Measurements from ENCODE around the gene PTBP2. TPM values are rescaled to one million over a fixed set of nuclear protein-coding genes. Genes with fewer than 3 reads are reported as not detected.

Gene PTBP2
- total RNA-seq, 1 donor from 2014 or later: 18.6 TPM

- CTCF ChIA-PET: no interaction called here
- Mint-ChIP-seq H3K9me3 (no peaks in the 10 kb centered on the region), H3K4me3 (peak overlapping the region; percentile 94), H3K27me3 (no peaks in the 10 kb centered on the region), H3K36me3 (ENCODE audit: low read depth) (peaks cover 11% of the 10 kb centered on the region), H3K4me1 (peaks cover 26% of the 10 kb centered on the region), H3K27ac (peak overlapping the region; percentile 93)
- DNase-seq: no peak
- ATAC-seq (ENCODE audit: low read depth): peak; percentile 0
- intact Hi-C loops (cut with micrococcal nuclease): loop anchor here (2.0 to 5.0 kb wide), 2 partner anchors 1200 to 1489 kb away; partner anchors contain the start of genes DPYD and RWDD3
- TF ChIP-seq CTCF (IDR thresholded peaks at IDR 0.05): no peak
- POLR2A ChIA-PET: interaction anchor here (0.9 kb wide), 1 partner anchor 16 kb away, joined by 3 read pairs; no protein-coding TSS in a partner anchor
Measured at GRCh38 chr1:96721053-96721415, 550 bp upstream of the PTBP2 start.

GRCh38 chr1:96722161-96722922, 758 bp downstream of the PTBP2 start:
- POLR2A ChIA-PET: interaction anchor here (0.7 to 1.3 kb wide), 2 partner anchors 12 to 15 kb away, joined by 5 to 12 read pairs; no protein-coding TSS in a partner anchor
- no peaks in the 10 kb centered on the region for H3K9me3 Mint-ChIP-seq
- peaks cover 19% of the 10 kb centered on the region for H3K36me3 Mint-ChIP-seq (ENCODE audit: low read depth)
- TF ChIP-seq CTCF (IDR thresholded peaks at IDR 0.05): no peak
- peak overlapping the region; percentile 94 for H3K4me3 Mint-ChIP-seq
- intact Hi-C loops (cut with micrococcal nuclease): loop anchor here (2.0 to 5.0 kb wide), 3 partner anchors 18 to 1650 kb away; partner anchors contain the start of genes ALG14 and RWDD3
- H3K4me1 Mint-ChIP-seq: peaks cover 32% of the 10 kb centered on the region
- H3K27ac Mint-ChIP-seq: peak overlapping the region; percentile 93
- CTCF ChIA-PET: no interaction called here
- ATAC-seq (ENCODE audit: low read depth): no peak
- H3K27me3 Mint-ChIP-seq: no peaks in the 10 kb centered on the region
- DNase-seq: no peak

GRCh38 chr1:96722958-96723357, 1.4 kb downstream of the PTBP2 start:
- no peaks in the 10 kb centered on the region for H3K27me3 Mint-ChIP-seq
- H3K9me3 Mint-ChIP-seq: no peaks in the 10 kb centered on the region
- H3K36me3 Mint-ChIP-seq (ENCODE audit: low read depth): peaks cover 23% of the 10 kb centered on the region
- peak overlapping the region; percentile 94 for H3K4me3 Mint-ChIP-seq
- CTCF ChIA-PET: no interaction called here
- no peak for TF ChIP-seq CTCF (IDR thresholded peaks at IDR 0.05)
- H3K27ac Mint-ChIP-seq: peak overlapping the region; percentile 93
- H3K4me1 Mint-ChIP-seq: peaks cover 36% of the 10 kb centered on the region
- POLR2A ChIA-PET: interaction anchor here (1.3 kb wide), 1 partner anchor 12 kb away, joined by 5 read pairs; no protein-coding TSS in a partner anchor
- no peak for ATAC-seq (ENCODE audit: low read depth)
- DNase-seq: no peak
- intact Hi-C loops (cut with micrococcal nuclease): loop anchor here (2.0 to 5.0 kb wide), 3 partner anchors 18 to 1650 kb away; partner anchors contain the start of genes ALG14 and RWDD3

DNA sequence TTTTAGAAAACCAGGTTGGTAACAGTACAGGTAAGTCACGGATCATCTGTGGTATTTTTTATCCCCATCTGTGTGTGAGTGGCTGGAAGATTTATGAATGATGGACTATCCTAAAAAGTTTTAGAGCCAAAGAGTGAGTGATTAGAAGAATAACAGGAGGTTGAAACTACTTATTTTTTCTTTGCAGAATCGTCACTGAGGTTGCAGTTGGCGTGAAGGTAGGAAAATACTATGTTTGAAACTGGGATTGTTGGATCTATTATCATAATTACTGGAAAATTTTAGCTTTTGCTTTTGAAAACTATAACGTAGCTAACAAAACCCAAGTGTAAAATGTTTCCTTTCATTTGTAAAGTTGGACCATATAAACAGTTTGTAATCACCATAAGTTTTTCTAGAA, 1.8 kb downstream of the PTBP2 start:
- no peak for DNase-seq
- ATAC-seq (ENCODE audit: low read depth): no peak

More for the DNA sequence above, 1.8 kb downstream of the PTBP2 start:
- peak overlapping the region; percentile 94 for H3K4me3 Mint-ChIP-seq
- H3K36me3 Mint-ChIP-seq (ENCODE audit: low read depth): peaks cover 27% of the 10 kb centered on the region
- intact Hi-C loops (cut with micrococcal nuclease): loop anchor here (2.0 to 5.0 kb wide), 3 partner anchors 17 to 1651 kb away; partner anchors contain the start of genes ALG14 and RWDD3
- H3K27me3 Mint-ChIP-seq: no peaks in the 10 kb centered on the region
- ChIA-PET CTCF (no interaction called here), POLR2A (no interaction called here)
- H3K4me1 Mint-ChIP-seq: peaks cover 41% of the 10 kb centered on the region
- TF ChIP-seq CTCF (IDR thresholded peaks at IDR 0.05): no peak
- no peak overlapping the region for H3K27ac Mint-ChIP-seq
- no peaks in the 10 kb centered on the region for H3K9me3 Mint-ChIP-seq

Data from activated B cell treated with CpG ODN at 0.5 μM for 24 hours (primary cell).